GM19238 (cell line): Measurements from ENCODE around the gene DRC3.
"Not testable (repeated sequence)": the region's sequence is repeated elsewhere in the genome, so short reads cannot be mapped to it uniquely, and the experiment has no call there.

ENCODE experiments used
- DNase-seq: peaks from one replicate; pipeline ENCODE4 v3.0.0; 2011; ENCODE audit warnings: low spot score; ENCODE audit not compliant: insufficient read length

The DRC3 gene

GRCh38 chr17:17941015-17941414 lies 31.6 kb upstream of the DRC3 start:
- no peak for DNase-seq

- no peak for DNase-seq
Observed at GRCh38 chr17:17942846-17943245, 29.8 kb upstream of the DRC3 start.

GRCh38 chr17:17943281-17943984 lies 29.2 kb upstream of the DRC3 start:
- DNase-seq = no peak

GRCh38 chr17:17944242-17944641 lies 28.4 kb upstream of the DRC3 start:
- no peak for DNase-seq

DNA sequence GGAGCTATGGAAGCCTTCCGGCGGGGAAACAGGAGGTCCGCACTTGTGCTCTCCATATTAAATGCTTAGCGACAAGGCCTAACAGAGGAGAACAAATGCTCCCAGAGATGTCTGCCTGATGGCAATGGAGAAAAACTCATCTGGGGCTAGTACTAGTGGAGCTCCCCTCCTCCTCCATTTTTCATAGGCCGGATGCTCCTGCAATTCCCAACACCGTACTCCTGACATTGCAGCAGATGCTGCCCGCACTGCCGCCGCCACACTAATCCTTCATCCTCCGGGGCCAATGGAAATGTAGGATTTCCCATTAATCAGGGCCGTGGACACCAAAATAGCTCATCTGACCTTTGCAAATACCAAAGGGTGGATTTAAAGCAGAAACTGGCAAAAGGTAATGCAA lies 27.9 kb upstream of the DRC3 start:
- DNase-seq = no peak

GRCh38 chr17:17946093-17946492 lies 26.6 kb upstream of the DRC3 start:
- no peak for DNase-seq

DNA sequence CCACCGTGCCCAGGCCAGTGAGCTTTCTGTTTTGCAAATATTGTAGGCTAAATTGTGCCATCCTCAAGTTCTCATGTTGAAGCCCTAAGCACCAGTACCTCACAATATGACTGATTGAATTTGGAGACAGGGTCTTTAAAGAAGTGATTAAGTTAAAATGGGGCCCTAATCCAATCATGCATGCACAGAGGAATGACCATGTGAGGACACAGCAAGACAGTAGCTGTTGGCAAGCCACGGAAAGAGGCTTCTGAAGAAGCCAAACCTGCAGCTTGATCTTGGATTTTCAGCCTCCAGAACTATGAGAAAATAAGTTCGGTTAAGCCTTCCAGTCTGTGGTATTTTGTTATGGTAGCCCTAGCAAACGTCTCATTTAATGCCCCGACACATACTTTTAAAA lies 25.4 kb upstream of the DRC3 start:
- no peak for DNase-seq

GRCh38 chr17:17947966-17948365 lies 24.7 kb upstream of the DRC3 start:
- no peak for DNase-seq

GRCh38 chr17:17950347-17950746 lies 22.3 kb upstream of the DRC3 start:
- DNase-seq = no peak

DNA sequence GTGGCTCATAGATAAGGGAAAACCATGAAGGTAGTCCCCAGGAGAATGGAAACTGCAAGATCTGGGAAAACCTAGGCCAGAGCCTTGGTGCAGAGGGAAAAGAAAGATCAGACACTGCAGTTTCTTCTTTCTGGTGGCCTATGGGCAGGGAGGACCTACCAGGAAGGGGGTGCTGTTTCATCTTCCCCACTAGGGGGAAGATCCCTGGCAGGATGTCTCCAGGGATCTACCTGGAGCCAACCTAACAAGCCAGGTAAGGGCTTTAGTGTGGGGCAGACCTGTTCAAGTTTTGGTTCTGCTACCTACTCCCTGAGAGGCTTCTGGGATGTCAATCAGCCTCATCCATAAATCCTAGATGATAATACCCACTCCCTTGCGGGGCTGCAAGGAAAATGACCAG lies 21.9 kb upstream of the DRC3 start:
- DNase-seq = no peak

DNA sequence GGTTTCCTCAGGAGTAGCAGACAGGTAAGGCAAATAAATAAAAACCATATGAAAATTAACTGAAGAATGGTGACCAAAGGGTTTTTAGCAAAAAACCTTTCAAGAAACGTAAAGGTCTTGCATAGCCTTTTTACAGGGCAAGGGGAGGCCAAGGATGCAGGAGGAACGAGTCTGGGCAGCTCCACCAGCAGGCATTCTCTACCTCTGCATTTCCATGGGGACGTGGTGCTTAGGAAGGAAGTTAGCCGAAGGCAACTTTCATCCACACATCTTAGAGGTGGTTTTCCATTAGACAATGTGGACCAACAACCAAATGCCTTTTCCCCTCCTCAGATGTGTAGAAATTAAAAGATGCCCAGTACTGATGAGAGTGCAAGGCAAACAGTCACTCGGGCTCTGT lies 21.1 kb upstream of the DRC3 start:
- no peak for DNase-seq

GRCh38 chr17:17952691-17953090 lies 20.0 kb upstream of the DRC3 start:
- DNase-seq = no peak

- DNase-seq = no peak
Observed at GRCh38 chr17:17954079-17954478, 18.6 kb upstream of the DRC3 start.

- not testable (repeated sequence) for DNase-seq
Observed at GRCh38 chr17:17955790-17956341, 16.8 kb upstream of the DRC3 start.

DNA sequence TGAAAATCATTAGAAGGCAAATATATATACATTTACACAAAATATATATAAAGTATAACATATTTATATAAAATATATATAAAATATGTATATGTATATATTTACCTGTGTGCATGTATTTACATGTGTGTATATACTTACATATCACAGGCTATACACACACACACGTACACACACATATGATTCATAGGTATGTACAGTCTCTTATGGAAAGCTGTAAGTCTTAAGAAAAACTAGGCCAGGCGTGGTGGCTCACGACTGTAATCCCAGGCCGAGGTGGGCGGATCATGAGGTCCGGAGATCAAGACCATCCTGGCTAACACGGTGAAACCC lies 15.1 kb upstream of the DRC3 start:
- DNase-seq = no peak

- no peak for DNase-seq
Observed at GRCh38 chr17:17958982-17959381, 13.7 kb upstream of the DRC3 start.

DNA sequence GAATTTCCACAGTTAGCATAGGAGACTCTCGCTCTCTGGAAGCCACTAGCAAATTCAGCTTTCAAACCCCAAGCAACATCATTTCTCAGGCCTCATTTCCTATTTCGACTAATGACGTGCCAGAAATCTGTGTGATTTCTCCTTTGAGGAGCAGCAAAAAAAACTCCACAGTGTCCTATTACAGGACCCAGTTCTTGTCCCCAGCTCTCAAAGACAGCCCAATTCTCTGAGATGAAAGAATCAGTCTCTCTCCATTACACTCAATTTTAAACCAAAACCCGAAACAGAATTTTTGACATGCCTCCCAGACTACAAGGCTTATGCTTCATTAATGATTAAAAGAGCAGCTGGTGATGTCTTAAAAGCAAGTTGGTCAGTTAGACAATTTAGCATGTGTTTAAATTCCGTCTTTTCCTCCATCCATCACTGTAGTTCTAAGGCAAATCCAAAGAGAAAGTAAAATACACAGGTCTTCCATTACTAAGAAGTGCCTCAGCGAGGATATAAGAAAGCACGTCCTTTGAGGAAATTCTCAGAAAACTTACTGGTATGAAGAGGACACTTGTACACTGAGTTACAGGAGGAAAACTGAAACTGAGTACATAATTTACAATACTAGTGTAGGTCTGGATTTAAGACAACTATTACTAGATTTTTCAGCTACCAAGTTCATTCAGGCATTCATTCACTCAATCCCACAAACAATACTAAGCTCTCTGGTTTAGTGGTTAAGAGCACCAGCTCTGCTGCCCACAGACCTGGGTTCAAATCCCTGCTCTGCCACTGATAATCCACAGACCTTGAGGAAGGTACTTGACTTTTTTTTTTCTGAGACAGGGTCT lies 12.9 kb upstream of the DRC3 start:
- peak; percentile 60 for DNase-seq

DNA sequence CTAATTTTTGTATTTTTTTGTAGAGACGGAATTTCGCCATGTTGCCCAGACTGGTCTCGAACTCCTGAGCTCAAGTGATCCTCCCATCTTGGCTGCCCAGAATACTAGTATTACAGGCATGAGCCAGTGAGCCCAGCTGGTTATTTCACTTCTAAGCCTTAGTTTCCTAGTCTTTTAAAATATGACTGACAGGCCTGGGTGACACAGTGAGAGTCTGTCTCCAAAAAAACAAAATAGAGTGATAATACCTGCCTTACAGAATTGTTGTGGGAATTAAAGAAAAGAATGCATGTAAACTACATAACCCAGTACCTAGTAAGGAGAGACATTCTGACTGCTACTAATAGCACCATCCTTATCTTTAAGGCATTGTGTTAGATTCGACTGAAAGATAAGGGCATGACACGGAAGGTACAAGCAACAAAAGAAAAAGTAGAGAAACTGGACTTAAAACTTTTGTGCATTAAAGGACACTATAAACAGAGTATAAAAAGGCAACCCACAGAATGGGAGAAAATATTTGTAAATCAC lies 12.1 kb upstream of the DRC3 start:
- DNase-seq = no peak

GRCh38 chr17:17963066-17963465 lies 9.6 kb upstream of the DRC3 start:
- DNase-seq = no peak

DNA sequence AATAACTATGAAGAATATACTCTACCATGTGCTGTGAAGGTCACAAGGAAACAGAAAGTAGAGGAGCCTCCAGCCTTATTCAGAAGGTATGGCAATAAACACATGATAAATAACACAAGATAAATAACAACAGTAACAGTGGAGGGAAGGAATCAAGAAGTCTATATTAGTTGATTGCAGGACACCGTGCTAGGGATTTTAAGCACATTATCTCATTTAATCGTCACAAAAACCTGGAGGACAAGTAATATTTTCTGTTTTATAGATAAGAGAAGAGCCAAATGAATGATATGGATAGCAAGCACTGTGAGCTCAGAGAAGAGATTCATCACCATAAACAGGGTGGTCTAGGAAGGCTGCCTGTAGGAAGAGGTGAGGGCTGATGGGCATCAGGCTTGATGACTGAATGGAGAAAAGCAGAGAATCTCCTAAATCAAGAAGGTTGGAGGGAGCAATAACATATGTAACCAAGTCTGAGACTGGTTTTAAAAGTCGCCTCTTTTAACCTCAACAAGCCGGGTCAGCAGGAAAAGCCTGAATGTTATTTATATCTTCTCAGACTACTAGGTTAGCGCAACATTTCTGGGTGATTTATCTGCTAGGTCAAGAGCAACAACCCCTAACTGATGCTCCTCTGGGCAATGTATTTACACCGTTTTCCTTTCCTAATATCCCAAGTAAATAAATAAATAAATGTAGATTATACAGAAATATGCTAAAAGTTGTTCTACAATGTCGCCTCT lies 8.8 kb upstream of the DRC3 start:
- no peak for DNase-seq

- DNase-seq = no peak
Observed at GRCh38 chr17:17964710-17965109, 8.0 kb upstream of the DRC3 start.
